HG03565 (cell line): ENCODE data around the gene TUBA1A.
A peak's percentile ranks its signal among the peaks of the same experiment; 100 is the strongest.
"Not testable (repeated sequence)": the region's sequence is repeated elsewhere in the genome, so short reads cannot be mapped to it uniquely, and the experiment has no call there.

Experiments used
- ATAC-seq: cut with Tn5 transposase; IDR thresholded peaks from one replicate; pipeline ENCODE4 v1.9.1; 2021; ENCODE audit warnings: mild to moderate bottlenecking, moderate library complexity; ENCODE audit not compliant: unreplicated experiment

Gene TUBA1A

GRCh38 chr12:49188916-49189367, at the start of gene TUBA1A:
TUBA1A (minus strand) TSS chr12:49189080; CDS start chr12:49188979, 101 bp downstream.
- ATAC-seq = peak; percentile 85

GRCh38 chr12:49236423-49236822, 47.5 kb upstream of the TUBA1A start:
- ATAC-seq = no peak

- ATAC-seq = no peak
Observed at GRCh38 chr12:49233842-49234526, 45.1 kb upstream of the TUBA1A start.

GRCh38 chr12:49232940-49233841, 44.3 kb upstream of the TUBA1A start:
- ATAC-seq = no peak

- ATAC-seq = no peak
Observed at GRCh38 chr12:49231878-49232655, 43.2 kb upstream of the TUBA1A start.

GRCh38 chr12:49230805-49231194, 41.9 kb upstream of the TUBA1A start:
- no peak for ATAC-seq

GRCh38 chr12:49230176-49230804, 41.4 kb upstream of the TUBA1A start:
- no peak for ATAC-seq

- ATAC-seq = no peak
Observed at GRCh38 chr12:49228653-49229052, 39.8 kb upstream of the TUBA1A start.

GRCh38 chr12:49227713-49228112, 38.8 kb upstream of the TUBA1A start:
- ATAC-seq = no peak

- ATAC-seq = no peak
Observed at GRCh38 chr12:49225576-49226166, 36.8 kb upstream of the TUBA1A start.

- no peak for ATAC-seq
Observed at GRCh38 chr12:49223590-49224369, 34.9 kb upstream of the TUBA1A start.

- no peak for ATAC-seq
Observed at GRCh38 chr12:49223122-49223521, 34.2 kb upstream of the TUBA1A start.

GRCh38 chr12:49220972-49221371, 32.1 kb upstream of the TUBA1A start:
- no peak for ATAC-seq

- no peak for ATAC-seq
Observed at GRCh38 chr12:49219417-49220026, 30.6 kb upstream of the TUBA1A start.

GRCh38 chr12:49212572-49212971, 23.7 kb upstream of the TUBA1A start:
- ATAC-seq = no peak

GRCh38 chr12:49210703-49211102, 21.8 kb upstream of the TUBA1A start:
- ATAC-seq = not testable (repeated sequence)

- ATAC-seq = no peak
Observed at GRCh38 chr12:49208676-49209075, 19.8 kb upstream of the TUBA1A start.

GRCh38 chr12:49208146-49208545, 19.3 kb upstream of the TUBA1A start:
- ATAC-seq = no peak

- ATAC-seq = no peak
Observed at GRCh38 chr12:49206389-49206788, 17.5 kb upstream of the TUBA1A start.
